IMR-90 (cell line): ENCODE measurements around the gene FCMR. TPM values are rescaled to one million over a fixed set of nuclear protein-coding genes. Genes with fewer than 3 reads are reported as not detected.

Experiments
- ATAC-seq: fragments of 200-7000 bp; cut with Tn5 transposase; 2 replicates; pipeline ENCODE4 v1.9.1; 2020; ENCODE audit warnings: low read depth, mild to moderate bottlenecking, moderate library complexity
- BruUV-seq: library from RNA; stranded (reverse); fragments of 400-500 nt; replicated peaks from 2 replicates; lab custom pipeline; 2021; lab: Mats Ljungman, UMichigan
- CTCF ChIA-PET: fragments of 300-600 bp; formaldehyde crosslinking; extraction: SDS; loops from one replicate; lab custom pipeline; 2021; ENCODE audit warnings: antibody characterized with exemption; lab: Yijun Ruan, JAX
- POLR2A ChIA-PET: fragments of 300-600 bp; sonication (Branson Sonifier 250); formaldehyde crosslinking; loops from one replicate; lab custom pipeline; 2022; ENCODE audit warnings: antibody characterized with exemption; ENCODE audit not compliant: unreplicated experiment; lab: Charles Lee
- DNase-seq: peaks from one replicate; pipeline ENCODE4 v3.0.0; 2013
- H2AFZ ChIP-seq: replicated peaks from 2 replicates; pipeline ENCODE3; 2013; ENCODE audit warnings: low read length, mild to moderate bottlenecking; ENCODE audit not compliant: poor library complexity
- H2AK5ac ChIP-seq: 2 replicates; pipeline ENCODE4 v1.6.1; 2013; ENCODE audit warnings: low read depth, low read length, inconsistent platforms
- H2AK9ac ChIP-seq: replicated peaks from 2 replicates; pipeline ENCODE3; 2013; ENCODE audit warnings: mild to moderate bottlenecking, low read depth, low read length, moderate library complexity; ENCODE audit not compliant: poor library complexity
- H2BK120ac ChIP-seq: 2 replicates; pipeline ENCODE4 v1.6.1; 2013; ENCODE audit warnings: low read depth, low read length, inconsistent platforms
- H2BK15ac ChIP-seq: 3 replicates; pipeline ENCODE4 v1.6.1; 2013; ENCODE audit warnings: low read depth, low read length, inconsistent platforms
- H2BK20ac ChIP-seq: 2 replicates; pipeline ENCODE4 v1.6.1; 2013; ENCODE audit warnings: low read depth, mild to moderate bottlenecking, inconsistent platforms, low read length, moderate library complexity
- H2BK5ac ChIP-seq: 2 replicates; pipeline ENCODE4 v1.6.1; 2013; ENCODE audit warnings: mild to moderate bottlenecking, low read depth, low read length, inconsistent platforms; ENCODE audit not compliant: poor library complexity, severe bottlenecking
- H3K14ac ChIP-seq: replicated peaks from 2 replicates; pipeline ENCODE4 v1.6.1; 2013; ENCODE audit warnings: low read depth, low read length, inconsistent platforms
- H3K18ac ChIP-seq: 2 replicates; pipeline ENCODE4 v1.6.1; 2013; ENCODE audit warnings: low read depth, low read length, control low read depth
- H3K23ac ChIP-seq: 2 replicates; pipeline ENCODE4 v1.6.1; 2013; ENCODE audit warnings: low read depth, low read length, inconsistent platforms
- H3K27ac ChIP-seq: 2 replicates; pipeline ENCODE4 v1.5.1; 2013; ENCODE audit warnings: mild to moderate bottlenecking, control low read depth, low read length; ENCODE audit not compliant: insufficient read depth
- H3K27me3 ChIP-seq: 2 replicates; pipeline ENCODE4 v1.6.1; 2013; ENCODE audit warnings: low read length; ENCODE audit not compliant: control insufficient read depth, insufficient read depth
- H3K36me3 ChIP-seq: 2 replicates; pipeline ENCODE4 v1.6.1; 2013; ENCODE audit warnings: low read length, mixed read lengths; ENCODE audit not compliant: control insufficient read depth, insufficient read depth
- H3K4ac ChIP-seq: 2 replicates; pipeline ENCODE4 v1.6.1; 2013; ENCODE audit warnings: low read depth, low read length, inconsistent platforms
- H3K4me1 ChIP-seq: 2 replicates; pipeline ENCODE4 v1.6.1; 2013; ENCODE audit warnings: low read length, mixed read lengths; ENCODE audit not compliant: control insufficient read depth, insufficient read depth
- H3K4me2 ChIP-seq: 2 replicates; pipeline ENCODE4 v1.6.1; 2013; ENCODE audit warnings: low read depth, mild to moderate bottlenecking, control low read depth, low read length, moderate library complexity
- H3K4me3 ChIP-seq: 2 replicates; pipeline ENCODE4 v1.5.1; 2013; ENCODE audit warnings: low read depth, mild to moderate bottlenecking, control low read depth, low read length, moderate library complexity; ENCODE audit not compliant: insufficient read depth
- H3K56ac ChIP-seq: 2 replicates; pipeline ENCODE4 v1.6.1; 2013; ENCODE audit warnings: low read length, inconsistent platforms; ENCODE audit not compliant: insufficient read depth; ENCODE audit errors: extremely low read depth
- H3K79me1 ChIP-seq, 2 experiments: 2 replicates each; pipeline ENCODE4 v1.6.1; 2013; ENCODE audit warnings: low read length in 2 of 2, inconsistent platforms in 1 of 2, low read depth in 1 of 2
- H3K9ac ChIP-seq: 2 replicates; pipeline ENCODE4 v1.6.1; 2013; ENCODE audit warnings: low read depth, low read length, control low read depth
- H3K9me1 ChIP-seq: 2 replicates; pipeline ENCODE4 v1.6.1; 2013; ENCODE audit warnings: low read length, inconsistent platforms; ENCODE audit not compliant: insufficient read depth
- H3K9me3 ChIP-seq: 2 replicates; pipeline ENCODE4 v1.6.1; 2013; ENCODE audit warnings: low read length; ENCODE audit not compliant: control insufficient read depth, insufficient read depth
- H4K20me1 ChIP-seq: 2 replicates; pipeline ENCODE4 v1.6.1; 2013; ENCODE audit warnings: low read length, inconsistent platforms; ENCODE audit not compliant: insufficient read depth
- H4K5ac ChIP-seq: 2 replicates; pipeline ENCODE4 v1.6.1; 2013; ENCODE audit warnings: mild to moderate bottlenecking, low read depth, low read length, control low read depth
- H4K8ac ChIP-seq, 2 experiments: 2 replicates each; pipeline ENCODE4 v1.6.1; 2013; ENCODE audit warnings: low read depth in 2 of 2, low read length in 2 of 2, control low read depth in 1 of 2, inconsistent platforms in 1 of 2
- H4K91ac ChIP-seq: 2 replicates; pipeline ENCODE4 v1.6.1; 2013; ENCODE audit warnings: low read depth, low read length, inconsistent platforms; ENCODE audit not compliant: insufficient read depth
- BHLHE40 ChIP-seq: fragments of 150-350 bp; IDR thresholded peaks from 2 replicates; pipeline ENCODE4 v1.6.1; 2016; ENCODE audit warnings: mild to moderate bottlenecking, low read depth, low read length
- CEBPB ChIP-seq: IDR thresholded peaks from 2 replicates; pipeline ENCODE4 v1.6.1; 2012; ENCODE audit warnings: low read depth, low read length, improper control_type of control experiment
- MXI1 ChIP-seq: IDR thresholded peaks from 2 replicates; pipeline ENCODE4 v1.6.1; 2012; ENCODE audit warnings: low read depth, mild to moderate bottlenecking, low read length, moderate library complexity, borderline replicate concordance
- NFE2L2 ChIP-seq: fragments of 150-350 bp; IDR thresholded peaks from 2 replicates; pipeline ENCODE4 v1.6.1; 2016; ENCODE audit warnings: low read depth, mild to moderate bottlenecking, low read length
- SMC3 ChIP-seq: fragments of 150-350 bp; IDR thresholded peaks from 2 replicates; pipeline ENCODE4 v1.6.1; 2016; ENCODE audit warnings: low read depth, mild to moderate bottlenecking, antibody characterized with exemption, low read length, moderate library complexity
- USF2 ChIP-seq: fragments of 150-350 bp; IDR thresholded peaks from 2 replicates; pipeline ENCODE4 v1.6.1; 2017; ENCODE audit warnings: mild to moderate bottlenecking, antibody characterized with exemption, low read length, low read depth
- WGBS, 2 experiments: methylation state at CpG; one replicate each; pipeline versions ENCODE4 v1.1.5 to v1.1.7; 2013; ENCODE audit warnings: missing lambda C conversion rate in 2 of 2; ENCODE audit not compliant: insufficient read length in 1 of 2; ENCODE audit errors: extremely low coverage in 2 of 2; 5-methylcytosine and 5-hydroxymethylcytosine counted together
- dilution Hi-C: fragments of 300-500 bp; cut with HindIII; formaldehyde crosslinking; loops from one replicate; pipeline ENCODE4 v1.14.3; 2018; ENCODE audit warnings: low sequenced_read_pairs; ENCODE audit not compliant: unreplicated experiment
- in situ Hi-C: fragments of 300-500 bp; cut with MboI; formaldehyde crosslinking; loops from 3 replicates; pipeline ENCODE4 v1.14.3; 2019; ENCODE audit warnings: low sequenced_read_pairs, inconsistent platforms, mixed read lengths
- intact Hi-C: fragments of 100-400 bp; cut with micrococcal nuclease; formaldehyde crosslinking; loops from 2 replicates; pipeline ENCODE4 v1.10.0; 2022
- polyA plus RNA-seq, 3 experiments: library from polyadenylated mRNA; depleted of rRNA; stranded (reverse); fragments of >200 nt; gene quantifications; 2 replicates each; pipeline ENCODE4 v1.2.3, GENCODE V29; 2012; ENCODE audit warnings: low replicate concordance in 1 of 3
- total RNA-seq: library from RNA; depleted of rRNA; stranded (reverse); fragments of >200 nt; gene quantifications from 2 replicates; pipeline ENCODE4 v1.2.3, GENCODE V29; 2012
- TF ChIP-seq, protein P1 (sequence below): conservative IDR thresholded peaks from 2 replicates; pipeline ENCODE4 v1.5.1; 2012; ENCODE audit warnings: mild to moderate bottlenecking, low read depth, low read length, improper control_type of control experiment

FCMR gene
- total and polyA plus RNA-seq, 2 of the 4 experiments (the other 2 are of a cell fraction) = 0.09 TPM; not detected in 1

DNA sequence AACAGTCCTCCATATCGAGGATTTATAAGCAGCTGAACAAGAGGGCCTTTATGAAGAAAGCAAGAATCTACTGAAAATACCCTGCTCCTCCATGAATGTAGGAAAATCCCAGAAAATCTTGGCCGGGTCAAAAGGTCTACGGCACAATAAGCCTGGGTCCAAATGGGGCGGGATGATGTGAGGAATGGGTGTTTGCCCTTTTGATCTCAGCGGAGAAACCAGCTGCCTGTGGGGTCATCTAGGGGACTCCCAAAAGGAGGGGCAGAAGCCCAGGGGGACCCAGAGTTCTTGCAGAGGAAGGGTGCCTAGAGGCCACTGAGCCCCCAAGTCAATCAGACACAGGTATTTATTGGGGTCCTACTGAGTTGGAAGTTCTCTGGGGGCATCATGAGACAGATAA lies 35.9 kb upstream of the FCMR start:
- WGBS, 2 experiments = 50% methylated on average over 2 of the region's 5 CpGs; no CpG with 5 or more reads in 1 of the 2 experiments
- Histone ChIP-seq H3K36me3 (no peaks in the 10 kb centered on the region), H3K4me1 (no peaks in the 10 kb centered on the region), H3K79me1 (no peaks in the 10 kb centered on the region), H2AK9ac (no peak overlapping the region), H3K4me3 (no peak overlapping the region), H4K5ac (no peak overlapping the region), H3K27me3 (peaks cover 57% of the 10 kb centered on the region), H2BK15ac (no peak overlapping the region), H2BK120ac (no peak overlapping the region), H4K8ac (no peak overlapping the region), H3K9me1 (no peaks in the 10 kb centered on the region; the same call in 1 of the 2 replicates), H2AK5ac (no peak overlapping the region), H3K9me3 (no peaks in the 10 kb centered on the region), H3K4ac (no peak overlapping the region), H3K4me2 (no peak overlapping the region), H4K20me1 (no peaks in the 10 kb centered on the region), H3K18ac (no peak overlapping the region), H3K27ac (no peak overlapping the region), H3K23ac (no peak overlapping the region), H2BK5ac (no peak overlapping the region), H2BK20ac (no peak overlapping the region), H2AFZ (no peak overlapping the region), H4K91ac (no peak overlapping the region), H3K14ac (no peak overlapping the region), H3K56ac (no peak overlapping the region), H3K9ac (no peak overlapping the region)
- in situ Hi-C loops = no loop called here
- BruUV-seq = no TSS peak
- ChIA-PET POLR2A (no interaction called here), CTCF (no interaction called here)
- DNase-seq (no peak), ATAC-seq (no peak)
- TF ChIP-seq, protein P1, sequence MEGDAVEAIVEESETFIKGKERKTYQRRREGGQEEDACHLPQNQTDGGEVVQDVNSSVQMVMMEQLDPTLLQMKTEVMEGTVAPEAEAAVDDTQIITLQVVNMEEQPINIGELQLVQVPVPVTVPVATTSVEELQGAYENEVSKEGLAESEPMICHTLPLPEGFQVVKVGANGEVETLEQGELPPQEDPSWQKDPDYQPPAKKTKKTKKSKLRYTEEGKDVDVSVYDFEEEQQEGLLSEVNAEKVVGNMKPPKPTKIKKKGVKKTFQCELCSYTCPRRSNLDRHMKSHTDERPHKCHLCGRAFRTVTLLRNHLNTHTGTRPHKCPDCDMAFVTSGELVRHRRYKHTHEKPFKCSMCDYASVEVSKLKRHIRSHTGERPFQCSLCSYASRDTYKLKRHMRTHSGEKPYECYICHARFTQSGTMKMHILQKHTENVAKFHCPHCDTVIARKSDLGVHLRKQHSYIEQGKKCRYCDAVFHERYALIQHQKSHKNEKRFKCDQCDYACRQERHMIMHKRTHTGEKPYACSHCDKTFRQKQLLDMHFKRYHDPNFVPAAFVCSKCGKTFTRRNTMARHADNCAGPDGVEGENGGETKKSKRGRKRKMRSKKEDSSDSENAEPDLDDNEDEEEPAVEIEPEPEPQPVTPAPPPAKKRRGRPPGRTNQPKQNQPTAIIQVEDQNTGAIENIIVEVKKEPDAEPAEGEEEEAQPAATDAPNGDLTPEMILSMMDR = no peak
- TF ChIP-seq SMC3 = no peak
- TF ChIP-seq BHLHE40 = no peak
- no peak for TF ChIP-seq NFE2L2
- no peak for TF ChIP-seq USF2
- no peak for TF ChIP-seq MXI1
- TF ChIP-seq CEBPB = no peak
- intact Hi-C loops = no loop called here
- dilution Hi-C loops = no loop called here
